K562 (cell line): ENCODE results near the gene FTSJ3. TPM values are rescaled to one million over a fixed set of nuclear protein-coding genes. Genes with fewer than 3 reads are reported as not detected.

Experiments
- NCOA6 ChIP-seq: fragments of 450-650 bp; IDR thresholded peaks from 2 replicates; pipeline ENCODE4 v1.6.1; 2017; ENCODE audit warnings: mild to moderate bottlenecking
- PTBP1 ChIP-seq: fragments of 200-400 bp; formaldehyde crosslinking; IDR thresholded peaks from 2 replicates; pipeline ENCODE4 v1.6.1; 2017; ENCODE audit warnings: low read depth, low read length
- RB1 ChIP-seq: fragments of 450-650 bp; IDR thresholded peaks from 2 replicates; pipeline ENCODE4 v1.6.1; 2017; ENCODE audit warnings: low read depth, mild to moderate bottlenecking
- SFPQ ChIP-seq: fragments of 200-400 bp; formaldehyde crosslinking; IDR thresholded peaks from 2 replicates; pipeline ENCODE4 v1.6.1; 2017; ENCODE audit warnings: mild to moderate bottlenecking, low read depth, low read length, moderate library complexity
- ZBED1 ChIP-seq: IDR thresholded peaks from 2 replicates; pipeline ENCODE4 v1.6.1; 2014
- ZMIZ1 ChIP-seq, 2 experiments: fragments of 150-350 bp in 1 of 2; IDR thresholded peaks; 2 replicates each; pipeline ENCODE4 v1.6.1; 2012 to 2016; ENCODE audit warnings: low read depth in 2 of 2, low read length in 2 of 2, mild to moderate bottlenecking in 1 of 2, moderate library complexity in 1 of 2
- ZNF12 ChIP-seq: sonication (generic); formaldehyde crosslinking; IDR thresholded peaks from 2 replicates; pipeline ENCODE4 v1.4.0; 2020; ENCODE audit warnings: mild to moderate bottlenecking, missing genetic modification reagents
- ZNF507 ChIP-seq: conservative IDR thresholded peaks from 2 replicates; pipeline ENCODE4 v1.6.1; 2017; ENCODE audit warnings: missing genetic modification characterization, missing compliant biosample characterization
- polyA plus RNA-seq, 8 experiments: library from polyadenylated mRNA; depleted of rRNA in 4 of 8; stranded (reverse) in 5 of 8; unstranded in 3 of 8; fragments of >200 nt; fragmentation: Nextera tagmentation in 2 of 8; fragmentation: Illumina TruSeq in 1 of 8; extraction: Ambion mirVana in 2 of 8; extraction: Trizol in 1 of 8; gene quantifications; 2 replicates each; pipeline versions ENCODE4 v1.2.1 to v1.2.3, GENCODE V29; 2011 to 2014; ENCODE audit warnings: inconsistent platforms in 1 of 8, missing spikeins in 1 of 8
- total RNA-seq, 7 experiments: library from RNA; depleted of rRNA in 6 of 7; stranded (reverse); fragments of >200 nt in 6 of 7; fragmentation: Illumina TruSeq in 2 of 7; extraction: Trizol in 2 of 7; gene quantifications; 2 replicates each; pipeline versions ENCODE4 v1.2.1 to v1.2.3, GENCODE V29; 2011 to 2021; ENCODE audit warnings: low replicate concordance in 1 of 7
- TF ChIP-seq, protein P1 (sequence below): fragments of 200-800 bp; sonication (Bioruptor generic); IDR thresholded peaks from 2 replicates; pipeline ENCODE4 v1.6.1; 2016; ENCODE audit warnings: missing genetic modification characterization, missing compliant biosample characterization
- TF ChIP-seq, protein P2 (sequence below), 2 experiments: fragments of 450-650 bp in 1 of 2; sonication (generic) in 1 of 2; formaldehyde crosslinking; conservative IDR thresholded peaks; 2 replicates each; pipeline versions ENCODE4 v1.4.0 to v1.8.1; 2020 to 2022; ENCODE audit warnings: mild to moderate bottlenecking in 1 of 2, missing genetic modification reagents in 1 of 2

FTSJ3 gene
- total and polyA plus RNA-seq, 9 of the 15 experiments (the other 6 are each of a cell fraction or from before 2014, with no cell fraction given) = 18.0 to 65.6 (median 52.4) TPM

- TF ChIP-seq, protein P1, sequence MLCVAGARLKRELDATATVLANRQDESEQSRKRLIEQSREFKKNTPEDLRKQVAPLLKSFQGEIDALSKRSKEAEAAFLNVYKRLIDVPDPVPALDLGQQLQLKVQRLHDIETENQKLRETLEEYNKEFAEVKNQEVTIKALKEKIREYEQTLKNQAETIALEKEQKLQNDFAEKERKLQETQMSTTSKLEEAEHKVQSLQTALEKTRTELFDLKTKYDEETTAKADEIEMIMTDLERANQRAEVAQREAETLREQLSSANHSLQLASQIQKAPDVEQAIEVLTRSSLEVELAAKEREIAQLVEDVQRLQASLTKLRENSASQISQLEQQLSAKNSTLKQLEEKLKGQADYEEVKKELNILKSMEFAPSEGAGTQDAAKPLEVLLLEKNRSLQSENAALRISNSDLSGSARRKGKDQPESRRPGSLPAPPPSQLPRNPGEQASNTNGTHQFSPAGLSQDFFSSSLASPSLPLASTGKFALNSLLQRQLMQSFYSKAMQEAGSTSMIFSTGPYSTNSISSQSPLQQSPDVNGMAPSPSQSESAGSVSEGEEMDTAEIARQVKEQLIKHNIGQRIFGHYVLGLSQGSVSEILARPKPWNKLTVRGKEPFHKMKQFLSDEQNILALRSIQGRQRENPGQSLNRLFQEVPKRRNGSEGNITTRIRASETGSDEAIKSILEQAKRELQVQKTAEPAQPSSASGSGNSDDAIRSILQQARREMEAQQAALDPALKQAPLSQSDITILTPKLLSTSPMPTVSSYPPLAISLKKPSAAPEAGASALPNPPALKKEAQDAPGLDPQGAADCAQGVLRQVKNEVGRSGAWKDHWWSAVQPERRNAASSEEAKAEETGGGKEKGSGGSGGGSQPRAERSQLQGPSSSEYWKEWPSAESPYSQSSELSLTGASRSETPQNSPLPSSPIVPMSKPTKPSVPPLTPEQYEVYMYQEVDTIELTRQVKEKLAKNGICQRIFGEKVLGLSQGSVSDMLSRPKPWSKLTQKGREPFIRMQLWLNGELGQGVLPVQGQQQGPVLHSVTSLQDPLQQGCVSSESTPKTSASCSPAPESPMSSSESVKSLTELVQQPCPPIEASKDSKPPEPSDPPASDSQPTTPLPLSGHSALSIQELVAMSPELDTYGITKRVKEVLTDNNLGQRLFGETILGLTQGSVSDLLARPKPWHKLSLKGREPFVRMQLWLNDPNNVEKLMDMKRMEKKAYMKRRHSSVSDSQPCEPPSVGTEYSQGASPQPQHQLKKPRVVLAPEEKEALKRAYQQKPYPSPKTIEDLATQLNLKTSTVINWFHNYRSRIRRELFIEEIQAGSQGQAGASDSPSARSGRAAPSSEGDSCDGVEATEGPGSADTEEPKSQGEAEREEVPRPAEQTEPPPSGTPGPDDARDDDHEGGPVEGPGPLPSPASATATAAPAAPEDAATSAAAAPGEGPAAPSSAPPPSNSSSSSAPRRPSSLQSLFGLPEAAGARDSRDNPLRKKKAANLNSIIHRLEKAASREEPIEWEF (CRISPR knock-in tag) = no peak
- peak; percentile 99 for TF ChIP-seq RB1
- TF ChIP-seq, protein P2, sequence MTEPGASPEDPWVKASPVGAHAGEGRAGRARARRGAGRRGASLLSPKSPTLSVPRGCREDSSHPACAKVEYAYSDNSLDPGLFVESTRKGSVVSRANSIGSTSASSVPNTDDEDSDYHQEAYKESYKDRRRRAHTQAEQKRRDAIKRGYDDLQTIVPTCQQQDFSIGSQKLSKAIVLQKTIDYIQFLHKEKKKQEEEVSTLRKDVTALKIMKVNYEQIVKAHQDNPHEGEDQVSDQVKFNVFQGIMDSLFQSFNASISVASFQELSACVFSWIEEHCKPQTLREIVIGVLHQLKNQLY (CRISPR knock-in tag; conservative IDR thresholded peaks at IDR 0.05) = 0 out of 4 replicates have a peak, but pooled peaks have one; percentile 31 to 42
- TF ChIP-seq ZNF12 (CRISPR knock-in tag) = no peak
- peak; percentile 87; the same call in 1 of the 2 replicates for TF ChIP-seq ZBED1
- TF ChIP-seq PTBP1 = 0 out of 2 replicates have a peak, but pooled peaks have one; percentile 62
- no peak for TF ChIP-seq ZNF507 (tag)
- no peak for TF ChIP-seq SFPQ
- TF ChIP-seq NCOA6 = peak; percentile 76
- peak in 1 of 2 experiments; percentile 35; a peak in 2 of 4 replicates for TF ChIP-seq ZMIZ1 (IDR thresholded peaks at IDR 0.05; ENCODE audit: low read depth in 2 of 2, low read length in 2 of 2)
Observed at GRCh38 chr17:63842540-63843386, 15.3 kb upstream of the FTSJ3 start, which contains the start of gene SMARCD2 (continued).
